ENCODE measurements around the gene RBP3. TPM values are rescaled to one million over a fixed set of nuclear protein-coding genes. Genes with fewer than 3 reads are reported as not detected.

Gene RBP3
- total RNA-seq, 2 experiments from 2014 or later = not detected

DNA sequence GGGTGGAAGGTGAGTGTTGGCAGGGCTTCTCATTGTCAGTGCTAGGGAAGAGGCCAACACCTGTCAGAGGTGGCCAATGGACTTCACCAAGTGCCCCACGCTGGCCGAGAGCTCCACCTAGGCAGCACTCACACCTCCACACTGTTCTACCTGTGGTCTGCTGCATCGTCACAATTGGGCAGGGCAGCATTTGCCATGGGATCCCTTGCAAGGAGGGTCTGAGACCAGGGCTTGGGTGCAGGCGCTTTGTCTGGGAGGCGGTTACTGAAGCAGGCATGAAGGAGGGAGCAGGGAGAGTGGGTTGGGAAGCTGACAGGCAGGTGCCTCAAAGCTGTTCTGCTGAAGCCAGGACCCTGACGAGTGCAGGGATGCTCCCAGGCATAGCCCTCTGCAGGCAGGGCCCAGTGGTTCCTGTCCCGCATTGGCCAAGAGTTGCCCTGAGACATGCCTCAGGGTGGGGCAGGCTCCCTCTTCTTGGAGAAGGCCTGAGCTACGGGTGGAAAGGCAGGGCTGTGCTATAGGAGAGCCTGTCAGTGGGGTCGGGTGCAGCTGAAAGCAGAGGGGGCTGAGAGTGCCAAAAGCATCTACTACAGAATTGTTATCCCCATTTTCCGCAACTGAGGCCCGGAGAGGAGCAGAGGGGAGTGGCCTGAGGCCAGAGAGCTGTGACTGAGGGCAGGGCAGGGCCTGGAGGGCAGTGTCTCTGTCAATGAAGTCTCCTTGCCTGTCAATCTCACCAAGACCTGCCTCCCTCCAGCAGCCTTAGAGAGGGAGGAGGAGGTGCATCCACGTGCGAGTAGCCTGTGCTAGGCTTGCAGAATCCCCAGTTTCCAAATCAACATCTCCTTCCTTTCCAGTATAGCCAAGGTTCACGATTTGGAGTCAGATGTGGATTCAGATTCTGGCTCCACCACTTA, 4.0 kb downstream of the RBP3 start:
- POLR2A ChIA-PET = no interaction called here
- TF ChIP-seq, protein P1, sequence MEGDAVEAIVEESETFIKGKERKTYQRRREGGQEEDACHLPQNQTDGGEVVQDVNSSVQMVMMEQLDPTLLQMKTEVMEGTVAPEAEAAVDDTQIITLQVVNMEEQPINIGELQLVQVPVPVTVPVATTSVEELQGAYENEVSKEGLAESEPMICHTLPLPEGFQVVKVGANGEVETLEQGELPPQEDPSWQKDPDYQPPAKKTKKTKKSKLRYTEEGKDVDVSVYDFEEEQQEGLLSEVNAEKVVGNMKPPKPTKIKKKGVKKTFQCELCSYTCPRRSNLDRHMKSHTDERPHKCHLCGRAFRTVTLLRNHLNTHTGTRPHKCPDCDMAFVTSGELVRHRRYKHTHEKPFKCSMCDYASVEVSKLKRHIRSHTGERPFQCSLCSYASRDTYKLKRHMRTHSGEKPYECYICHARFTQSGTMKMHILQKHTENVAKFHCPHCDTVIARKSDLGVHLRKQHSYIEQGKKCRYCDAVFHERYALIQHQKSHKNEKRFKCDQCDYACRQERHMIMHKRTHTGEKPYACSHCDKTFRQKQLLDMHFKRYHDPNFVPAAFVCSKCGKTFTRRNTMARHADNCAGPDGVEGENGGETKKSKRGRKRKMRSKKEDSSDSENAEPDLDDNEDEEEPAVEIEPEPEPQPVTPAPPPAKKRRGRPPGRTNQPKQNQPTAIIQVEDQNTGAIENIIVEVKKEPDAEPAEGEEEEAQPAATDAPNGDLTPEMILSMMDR (IDR thresholded peaks at IDR 0.05) = no peak
- CTCF ChIA-PET = interaction anchor here (1.3 to 1.9 kb wide), 2 partner anchors 10 to 11 kb away, joined by 6 to 7 read pairs; no protein-coding TSS in a partner anchor
- DNase-seq (no peak), ATAC-seq (no peak)
- Mint-ChIP-seq H3K4me3 (no peak overlapping the region), H3K27ac (no peak overlapping the region), H3K36me3 (ENCODE audit: low read depth) (no peaks in the 10 kb centered on the region), H3K9me3 (no peaks in the 10 kb centered on the region), H3K4me1 (ENCODE audit: low read depth) (no peaks in the 10 kb centered on the region), H3K27me3 (no peaks in the 10 kb centered on the region)
- intact Hi-C loops (cut with micrococcal nuclease) = loop anchor here (2.0 kb wide), 1 partner anchor 39 kb away; no protein-coding TSS in a partner anchor

DNA sequence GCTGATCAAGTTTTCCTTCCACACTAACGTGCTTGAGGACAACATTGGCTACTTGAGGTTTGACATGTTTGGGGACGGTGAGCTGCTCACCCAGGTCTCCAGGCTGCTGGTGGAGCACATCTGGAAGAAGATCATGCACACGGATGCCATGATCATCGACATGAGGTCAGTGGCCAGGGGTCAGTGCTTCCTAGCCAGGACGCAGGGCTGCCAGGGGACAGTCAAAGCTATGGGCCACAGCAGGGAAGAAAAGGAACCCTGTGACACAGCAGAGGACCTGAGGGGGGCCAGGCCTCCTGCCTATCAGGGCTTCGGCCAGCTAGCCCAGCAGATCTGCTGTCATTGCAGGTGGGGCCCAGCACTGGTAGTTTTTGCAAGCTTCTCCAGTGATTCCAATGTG, 5.2 kb downstream of the RBP3 start:
- no peaks in the 10 kb centered on the region for H3K9me3 Mint-ChIP-seq
- H3K36me3 Mint-ChIP-seq (ENCODE audit: low read depth) = no peaks in the 10 kb centered on the region
- ChIA-PET CTCF (interaction anchor here (1.9 kb wide), 1 partner anchor 9 kb away, joined by 7 read pairs; no protein-coding TSS in a partner anchor), POLR2A (no interaction called here)
- no peaks in the 10 kb centered on the region for H3K27me3 Mint-ChIP-seq
- ATAC-seq (no peak), DNase-seq (no peak)
- TF ChIP-seq, protein P1 (IDR thresholded peaks at IDR 0.05) = no peak
- H3K4me1 Mint-ChIP-seq (ENCODE audit: low read depth) = no peaks in the 10 kb centered on the region
- no peak overlapping the region for H3K4me3 Mint-ChIP-seq
- intact Hi-C loops (cut with micrococcal nuclease) = no loop called here
- no peak overlapping the region for H3K27ac Mint-ChIP-seq

DNA sequence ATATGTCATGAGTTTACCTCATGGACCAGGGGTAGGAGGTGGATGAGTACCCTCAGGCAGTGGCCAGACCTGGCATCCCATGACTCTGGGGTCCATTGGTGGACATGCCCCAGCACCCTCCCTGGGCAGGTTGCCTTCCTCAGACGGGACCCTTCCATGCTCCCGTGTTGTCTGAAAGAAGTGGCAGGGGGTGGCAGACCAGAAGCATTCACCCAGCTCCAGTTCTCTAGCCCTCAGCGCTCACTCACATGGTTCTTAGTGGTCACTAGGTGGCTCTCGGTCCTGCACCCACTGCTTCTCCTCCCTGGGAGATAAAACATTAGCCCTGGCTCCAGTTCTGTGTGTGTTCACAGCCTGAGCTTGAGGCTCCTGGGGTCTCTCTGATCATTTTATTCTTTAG, 6.0 kb downstream of the RBP3 start:
- no peak for ATAC-seq
- TF ChIP-seq, protein P1 (IDR thresholded peaks at IDR 0.05) = no peak
- ChIA-PET POLR2A (no interaction called here), CTCF (interaction anchor here (1.9 kb wide), 1 partner anchor 8 kb away, joined by 7 read pairs; no protein-coding TSS in a partner anchor)
- no peak overlapping the region for H3K27ac Mint-ChIP-seq
- no peaks in the 10 kb centered on the region for H3K9me3 Mint-ChIP-seq
- no peaks in the 10 kb centered on the region for H3K4me1 Mint-ChIP-seq (ENCODE audit: low read depth)
- no peak for DNase-seq
- intact Hi-C loops (cut with micrococcal nuclease) = no loop called here
- no peaks in the 10 kb centered on the region for H3K36me3 Mint-ChIP-seq (ENCODE audit: low read depth)
- H3K4me3 Mint-ChIP-seq = no peak overlapping the region
- no peaks in the 10 kb centered on the region for H3K27me3 Mint-ChIP-seq

DNA sequence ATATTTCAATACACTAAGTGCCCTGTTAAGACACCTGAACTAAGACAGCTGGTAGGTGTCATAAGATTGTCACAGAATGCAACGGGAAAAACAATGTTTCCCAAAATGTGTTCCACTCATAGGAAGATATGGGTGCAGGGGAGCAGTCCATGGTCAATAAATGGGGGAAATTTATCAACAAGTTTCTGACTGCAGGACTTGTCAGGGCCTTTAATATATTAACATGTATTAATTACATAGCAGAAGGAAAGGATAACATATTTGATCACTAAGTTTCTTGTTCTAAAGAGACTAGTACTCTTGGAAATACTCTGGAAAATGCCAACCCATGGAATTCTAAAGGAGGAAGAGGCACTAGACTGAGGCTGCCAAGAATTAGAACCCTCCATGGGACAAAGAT, 6.7 kb downstream of the RBP3 start:
- H3K4me1 Mint-ChIP-seq (ENCODE audit: low read depth) = no peaks in the 10 kb centered on the region
- intact Hi-C loops (cut with micrococcal nuclease) = no loop called here
- no peaks in the 10 kb centered on the region for H3K27me3 Mint-ChIP-seq
- no peaks in the 10 kb centered on the region for H3K36me3 Mint-ChIP-seq (ENCODE audit: low read depth)
- TF ChIP-seq, protein P1 (IDR thresholded peaks at IDR 0.05) = no peak
- DNase-seq (no peak), ATAC-seq (no peak)
- H3K9me3 Mint-ChIP-seq = no peaks in the 10 kb centered on the region
- ChIA-PET POLR2A (no interaction called here), CTCF (interaction anchor here (1.2 kb wide), 1 partner anchor 14 kb away, joined by 5 read pairs; no protein-coding TSS in a partner anchor)
- no peak overlapping the region for H3K4me3 Mint-ChIP-seq
- no peak overlapping the region for H3K27ac Mint-ChIP-seq

DNA sequence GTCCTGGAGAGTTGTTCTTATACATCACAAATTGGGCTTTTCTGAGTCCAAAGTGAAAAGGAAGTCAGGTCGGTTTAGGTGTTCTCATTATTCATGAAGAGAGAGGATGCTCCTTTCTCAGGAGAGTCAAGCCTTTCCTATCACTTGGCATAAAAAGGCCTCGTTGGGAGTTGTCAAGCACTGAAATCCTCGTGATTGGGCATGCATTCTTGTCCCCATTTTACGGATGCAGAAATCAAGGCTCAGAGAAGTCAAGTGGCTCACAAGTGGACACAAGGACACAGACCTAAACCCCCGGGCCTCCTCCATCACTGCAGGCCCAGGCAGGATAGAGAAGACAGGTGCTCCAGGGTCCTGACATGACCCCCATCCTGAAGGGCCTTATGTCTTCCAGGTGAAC, 8.5 kb downstream of the RBP3 start:
- POLR2A ChIA-PET = no interaction called here
- Mint-ChIP-seq H3K36me3 (ENCODE audit: low read depth) (no peaks in the 10 kb centered on the region), H3K27ac (no peak overlapping the region), H3K4me3 (no peak overlapping the region), H3K27me3 (no peaks in the 10 kb centered on the region), H3K9me3 (no peaks in the 10 kb centered on the region), H3K4me1 (ENCODE audit: low read depth) (no peaks in the 10 kb centered on the region)
- intact Hi-C loops (cut with micrococcal nuclease) = no loop called here
- DNase-seq (no peak), ATAC-seq (no peak)
- TF ChIP-seq, protein P1 (IDR thresholded peaks at IDR 0.05) = no peak
- CTCF ChIA-PET = no interaction called here

Measured in activated CD8-positive, alpha-beta T cell treated with anti-CD3 and anti-CD28 coated beads for 36 hours (primary cell).